A549 treated with Mapracorat at 1 μM for 4 hours (cell line): ENCODE results near the gene TESMIN. TPM values are rescaled to one million over a fixed set of nuclear protein-coding genes. Genes with fewer than 3 reads are reported as not detected.

ENCODE experiments used
- total RNA-seq: library from RNA; stranded (reverse); fragments of 200-300 nt; extraction: Qiagen RNA extraction; gene quantifications from 5 replicates; pipeline ENCODE4 v1.2.3, GENCODE V29; 2022

Gene TESMIN
- total RNA-seq = 3.3 to 7.6 TPM (median 6.7 TPM) in 5 replicates

DNA sequence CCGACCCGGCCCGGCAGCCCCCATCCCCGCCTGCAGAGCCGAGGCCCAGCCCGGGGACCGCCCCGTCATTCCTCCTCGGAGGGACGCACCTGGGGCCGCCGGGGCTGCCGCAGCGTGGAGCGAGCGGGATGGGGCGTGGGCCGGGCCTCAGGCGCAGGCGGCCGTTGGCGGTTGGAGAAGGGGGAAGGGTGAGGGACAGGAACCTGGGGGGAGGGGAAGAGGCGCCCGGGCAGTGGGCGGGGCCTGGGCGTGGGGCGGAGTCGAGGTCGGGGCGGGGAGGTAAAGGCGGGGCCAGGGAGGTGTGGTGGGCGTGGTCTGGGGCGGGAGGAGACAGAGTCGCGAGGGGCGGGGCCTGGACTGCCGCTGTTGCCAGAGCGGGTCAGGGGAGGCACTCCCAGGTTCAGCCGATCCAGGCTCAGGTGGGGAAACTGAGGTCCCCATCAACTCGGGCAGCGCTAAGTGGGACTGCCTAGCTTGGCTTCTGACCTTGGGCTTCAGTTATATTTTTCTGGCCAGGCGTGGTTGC is at the start of gene TESMIN:
TESMIN (minus strand) TSS at position 190 of the 526 bp plus-strand sequence. CDS start 860 bp downstream, outside the sequence.

DNA sequence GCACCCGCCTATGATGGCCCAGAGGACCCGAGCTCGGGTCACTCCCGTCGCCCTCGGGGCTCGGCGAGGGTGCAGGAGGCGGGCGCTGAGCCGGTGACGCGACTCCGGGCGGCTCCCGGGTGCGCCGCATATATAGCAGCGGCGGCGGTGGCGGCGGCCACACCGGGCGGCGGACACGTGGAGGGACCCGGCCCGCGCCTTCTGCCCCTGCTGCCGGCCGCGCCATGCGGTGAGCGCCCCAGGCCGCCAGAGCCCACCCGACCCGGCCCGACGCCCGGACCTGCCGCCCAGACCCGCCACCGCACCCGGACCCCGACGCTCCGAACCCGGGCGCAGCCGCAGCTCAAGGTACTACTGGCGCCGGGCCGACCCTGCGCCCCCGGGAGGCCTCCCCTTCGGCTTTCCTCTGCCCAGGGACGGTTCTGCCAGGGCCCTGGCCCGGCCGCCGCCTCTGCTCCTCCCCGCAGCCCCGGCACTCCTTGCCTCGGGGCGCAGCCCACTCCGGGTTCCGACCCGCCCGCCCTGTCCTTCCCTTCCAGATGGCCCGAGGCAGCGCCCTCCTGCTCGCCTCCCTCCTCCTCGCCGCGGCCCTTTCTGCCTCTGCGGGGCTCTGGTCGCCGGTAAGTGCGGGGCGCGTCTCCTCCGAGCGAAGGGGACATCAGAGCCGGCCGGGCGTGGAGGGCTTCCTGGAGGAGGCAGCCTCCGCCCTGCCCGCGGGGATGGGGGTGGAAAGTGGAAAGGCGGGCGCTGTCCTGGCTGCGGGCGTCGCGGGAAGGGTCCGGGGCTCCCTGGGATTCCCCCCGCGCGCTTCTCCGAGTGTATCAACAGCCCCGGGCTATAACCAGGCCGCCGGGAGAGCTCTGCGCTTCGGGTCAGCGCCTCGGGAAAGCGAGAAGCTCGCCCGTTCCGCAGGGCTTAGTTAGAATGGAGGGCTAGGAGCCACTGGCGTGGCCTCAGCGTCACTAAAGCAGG is 66.6 kb downstream of the TESMIN start, which contains the start of gene GAL:
GAL (plus strand) TSS at position 160 of the 972 bp plus-strand sequence; CDS start at position 540, 380 bp downstream.

Other genes with a start within 250 kb of the TESMIN start
- 10.2 to 23.6 TPM (median 19.2 TPM) in 5 replicates for gene GAL, start 67.0 kb downstream of the TESMIN start, total RNA-seq
- 27.9 to 32.8 TPM (median 31.7 TPM) in 5 replicates for gene CPT1A, start 90.4 kb upstream of the TESMIN start, total RNA-seq
- 126 to 143 TPM (median 134 TPM) in 5 replicates for gene MRPL21, start 152.3 kb upstream of the TESMIN start, total RNA-seq
- 12.7 to 16.8 TPM (median 15.4 TPM) in 5 replicates for gene IGHMBP2, start 152.4 kb upstream of the TESMIN start, total RNA-seq
- not detected in 5 replicates for gene MRGPRD, start 229.5 kb upstream of the TESMIN start, total RNA-seq